ENCODE data around the gene MAST4.

DNA sequence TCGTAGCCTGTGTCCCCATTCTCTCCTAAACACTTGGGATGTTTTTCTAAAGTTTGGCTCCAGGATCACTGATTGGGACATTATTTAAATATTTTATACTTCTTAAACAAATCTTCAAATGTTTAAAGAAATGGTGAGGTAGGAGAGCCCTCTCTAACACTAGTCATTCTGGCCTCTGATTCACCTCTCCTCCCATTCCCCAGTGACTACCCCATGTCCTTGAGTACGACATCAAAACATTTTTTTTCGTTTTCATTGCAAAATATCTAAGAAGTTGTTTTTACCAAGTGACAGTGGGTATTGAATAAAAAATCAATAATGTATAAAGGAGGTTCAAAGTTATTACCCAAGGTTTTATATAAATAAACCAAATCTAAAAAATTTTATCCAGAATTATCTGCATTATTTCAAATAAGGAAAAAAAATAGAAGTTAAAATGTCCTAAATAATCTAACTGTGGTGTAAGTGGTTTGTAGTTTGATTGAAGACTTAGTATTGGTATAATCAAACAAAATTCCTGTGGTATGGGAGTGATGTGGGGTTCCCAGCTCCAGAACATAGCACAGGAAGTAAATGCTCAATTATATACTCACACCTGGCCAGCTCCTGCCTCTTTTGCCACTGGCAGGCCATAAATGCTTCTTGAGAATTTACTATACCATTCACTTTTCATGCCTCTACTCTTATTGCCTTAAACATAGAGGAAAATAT lies 51.1 kb downstream of the MAST4 start:
- TF ChIP-seq, protein P1, sequence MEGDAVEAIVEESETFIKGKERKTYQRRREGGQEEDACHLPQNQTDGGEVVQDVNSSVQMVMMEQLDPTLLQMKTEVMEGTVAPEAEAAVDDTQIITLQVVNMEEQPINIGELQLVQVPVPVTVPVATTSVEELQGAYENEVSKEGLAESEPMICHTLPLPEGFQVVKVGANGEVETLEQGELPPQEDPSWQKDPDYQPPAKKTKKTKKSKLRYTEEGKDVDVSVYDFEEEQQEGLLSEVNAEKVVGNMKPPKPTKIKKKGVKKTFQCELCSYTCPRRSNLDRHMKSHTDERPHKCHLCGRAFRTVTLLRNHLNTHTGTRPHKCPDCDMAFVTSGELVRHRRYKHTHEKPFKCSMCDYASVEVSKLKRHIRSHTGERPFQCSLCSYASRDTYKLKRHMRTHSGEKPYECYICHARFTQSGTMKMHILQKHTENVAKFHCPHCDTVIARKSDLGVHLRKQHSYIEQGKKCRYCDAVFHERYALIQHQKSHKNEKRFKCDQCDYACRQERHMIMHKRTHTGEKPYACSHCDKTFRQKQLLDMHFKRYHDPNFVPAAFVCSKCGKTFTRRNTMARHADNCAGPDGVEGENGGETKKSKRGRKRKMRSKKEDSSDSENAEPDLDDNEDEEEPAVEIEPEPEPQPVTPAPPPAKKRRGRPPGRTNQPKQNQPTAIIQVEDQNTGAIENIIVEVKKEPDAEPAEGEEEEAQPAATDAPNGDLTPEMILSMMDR (IDR thresholded peaks at IDR 0.05): no peak
- TF ChIP-seq RAD21 (conservative IDR thresholded peaks at IDR 0.05 in 1 of 2, IDR thresholded peaks at IDR 0.05 in 1 of 2) (no peak), CEBPB (IDR thresholded peaks at IDR 0.05) (no peak), POLR2A (IDR thresholded peaks at IDR 0.05; ENCODE audit: low read length) (no peak), EHMT2 (IDR thresholded peaks at IDR 0.05; ENCODE audit: low read depth) (no peak), BHLHE40 (IDR thresholded peaks at IDR 0.05; ENCODE audit: low read depth, low read length) (no peak), JUN (IDR thresholded peaks at IDR 0.05) (no peak), RCOR1 (IDR thresholded peaks at IDR 0.05; ENCODE audit: low read depth, low read length) (no peak), EP300 (IDR thresholded peaks at IDR 0.05) (no peak), JUNB (IDR thresholded peaks at IDR 0.05) (no peak)
- TF ChIP-seq, protein P2, sequence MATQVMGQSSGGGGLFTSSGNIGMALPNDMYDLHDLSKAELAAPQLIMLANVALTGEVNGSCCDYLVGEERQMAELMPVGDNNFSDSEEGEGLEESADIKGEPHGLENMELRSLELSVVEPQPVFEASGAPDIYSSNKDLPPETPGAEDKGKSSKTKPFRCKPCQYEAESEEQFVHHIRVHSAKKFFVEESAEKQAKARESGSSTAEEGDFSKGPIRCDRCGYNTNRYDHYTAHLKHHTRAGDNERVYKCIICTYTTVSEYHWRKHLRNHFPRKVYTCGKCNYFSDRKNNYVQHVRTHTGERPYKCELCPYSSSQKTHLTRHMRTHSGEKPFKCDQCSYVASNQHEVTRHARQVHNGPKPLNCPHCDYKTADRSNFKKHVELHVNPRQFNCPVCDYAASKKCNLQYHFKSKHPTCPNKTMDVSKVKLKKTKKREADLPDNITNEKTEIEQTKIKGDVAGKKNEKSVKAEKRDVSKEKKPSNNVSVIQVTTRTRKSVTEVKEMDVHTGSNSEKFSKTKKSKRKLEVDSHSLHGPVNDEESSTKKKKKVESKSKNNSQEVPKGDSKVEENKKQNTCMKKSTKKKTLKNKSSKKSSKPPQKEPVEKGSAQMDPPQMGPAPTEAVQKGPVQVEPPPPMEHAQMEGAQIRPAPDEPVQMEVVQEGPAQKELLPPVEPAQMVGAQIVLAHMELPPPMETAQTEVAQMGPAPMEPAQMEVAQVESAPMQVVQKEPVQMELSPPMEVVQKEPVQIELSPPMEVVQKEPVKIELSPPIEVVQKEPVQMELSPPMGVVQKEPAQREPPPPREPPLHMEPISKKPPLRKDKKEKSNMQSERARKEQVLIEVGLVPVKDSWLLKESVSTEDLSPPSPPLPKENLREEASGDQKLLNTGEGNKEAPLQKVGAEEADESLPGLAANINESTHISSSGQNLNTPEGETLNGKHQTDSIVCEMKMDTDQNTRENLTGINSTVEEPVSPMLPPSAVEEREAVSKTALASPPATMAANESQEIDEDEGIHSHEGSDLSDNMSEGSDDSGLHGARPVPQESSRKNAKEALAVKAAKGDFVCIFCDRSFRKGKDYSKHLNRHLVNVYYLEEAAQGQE (IDR thresholded peaks at IDR 0.05): no peak
- TF ChIP-seq, protein P3, sequence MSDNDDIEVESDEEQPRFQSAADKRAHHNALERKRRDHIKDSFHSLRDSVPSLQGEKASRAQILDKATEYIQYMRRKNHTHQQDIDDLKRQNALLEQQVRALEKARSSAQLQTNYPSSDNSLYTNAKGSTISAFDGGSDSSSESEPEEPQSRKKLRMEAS (IDR thresholded peaks at IDR 0.05): no peak

Measured in A549 (cell line).